GM12878 (cell line): ENCODE data around the gene YBEY. TPM values are rescaled to one million over a fixed set of nuclear protein-coding genes. Genes with fewer than 3 reads are reported as not detected.

ENCODE experiments used
- ATAC-seq: fragments of 200-7000 bp; cut with Tn5 transposase; 3 replicates; pipeline ENCODE4 v1.9.1; 2020; ENCODE audit warnings: mild to moderate bottlenecking, moderate library complexity
- BruUV-seq: library from RNA; stranded (reverse); fragments of 400-500 nt; replicated peaks from 2 replicates; lab custom pipeline; 2021; lab: Mats Ljungman, UMichigan
- CTCF ChIA-PET: fragments of 300-600 bp; sonication (Branson Sonifier 250); formaldehyde crosslinking; extraction: SDS; loops from one replicate; lab custom pipeline; 2021; ENCODE audit warnings: inconsistent platforms; lab: Yijun Ruan, JAX
- POLR2A ChIA-PET: fragments of 350-600 bp; formaldehyde crosslinking; extraction: SDS; loops from one replicate; lab custom pipeline; 2021; ENCODE audit warnings: inconsistent platforms; lab: Charles Lee
- RAD21 ChIA-PET: fragments of 300-600 bp; sonication (Branson Sonifier 250); formaldehyde crosslinking; loops from one replicate; lab custom pipeline; 2023; ENCODE audit warnings: antibody characterized with exemption; ENCODE audit not compliant: unreplicated experiment; lab: Charles Lee
- SMC1A ChIA-PET: fragments of 300-600 bp; sonication (Branson Sonifier 250); formaldehyde crosslinking; loops from one replicate; lab custom pipeline; 2023; ENCODE audit not compliant: unreplicated experiment, uncharacterized antibody; lab: Charles Lee
- DNase-seq: peaks from one replicate; pipeline ENCODE4 v3.0.0-alpha.2; 2011; ENCODE audit warnings: low read depth, low spot score
- FAIRE-seq: peaks from 3 replicates; lab custom pipeline; 2011; peaks lifted over from hg19 to GRCh38; lab: Jason Lieb, UNC
- H2AFZ ChIP-seq: 2 replicates; pipeline ENCODE4 v1.6.0; 2011; ENCODE audit warnings: low read depth, low read length, control low read depth; ENCODE audit not compliant: control insufficient read depth
- H3K27ac ChIP-seq: 2 replicates; pipeline ENCODE4 v1.5.1; 2011; ENCODE audit warnings: control low read depth; ENCODE audit not compliant: control insufficient read depth, insufficient read depth
- H3K27me3 ChIP-seq, 2 experiments: replicated peaks in 1 of 2; 2 replicates each; pipeline versions ENCODE4 v1.6.0 to v1.6.1; 2011; ENCODE audit warnings: low read length in 1 of 2; ENCODE audit not compliant: control insufficient read depth in 2 of 2, insufficient read depth in 2 of 2
- H3K36me3 ChIP-seq, 2 experiments: 2 replicates each; pipeline ENCODE4 v1.5.1; 2011; ENCODE audit warnings: low read length in 1 of 2; ENCODE audit not compliant: control insufficient read depth in 2 of 2, insufficient read depth in 2 of 2
- H3K4me1 ChIP-seq: 2 replicates; pipeline ENCODE4 v1.6.1; 2011; ENCODE audit warnings: mild to moderate bottlenecking, low read length, moderate library complexity, mixed read lengths; ENCODE audit not compliant: control insufficient read depth, insufficient read depth
- H3K4me2 ChIP-seq: 2 replicates; pipeline ENCODE4 v1.6.0; 2011; ENCODE audit warnings: control low read depth; ENCODE audit not compliant: control insufficient read depth, insufficient read depth
- H3K4me3 ChIP-seq: fragments of 200-600 bp; sonication (generic); 2 replicates; pipeline ENCODE4 v1.5.1; 2016
- H3K79me2 ChIP-seq: 2 replicates; pipeline ENCODE4 v1.6.0; 2011; ENCODE audit warnings: low read length; ENCODE audit not compliant: control insufficient read depth, insufficient read depth
- H3K9ac ChIP-seq: 2 replicates; pipeline ENCODE4 v1.8.0; 2011; ENCODE audit warnings: low read length, control low read depth, mixed read lengths; ENCODE audit not compliant: control insufficient read depth, insufficient read depth
- H3K9me3 ChIP-seq: replicated peaks from 3 replicates; pipeline ENCODE4 v1.5.1; 2011; ENCODE audit warnings: mild to moderate bottlenecking, low read length; ENCODE audit not compliant: control insufficient read depth, insufficient read depth
- H4K20me1 ChIP-seq: 2 replicates; pipeline ENCODE4 v1.6.0; 2011; ENCODE audit not compliant: control insufficient read depth, insufficient read depth
- BACH1 ChIP-seq: fragments of 450-650 bp; IDR thresholded peaks from 2 replicates; pipeline ENCODE4 v1.6.1; 2017; ENCODE audit warnings: mild to moderate bottlenecking, borderline replicate concordance
- BHLHE40 ChIP-seq, 2 experiments: fragments of 450-650 bp in 1 of 2; IDR thresholded peaks; 2 replicates each; pipeline ENCODE4 v1.6.1; 2011 to 2017; ENCODE audit warnings: low read depth in 2 of 2, borderline replicate concordance in 1 of 2, improper control_type of control experiment in 1 of 2, low read length in 1 of 2, mild to moderate bottlenecking in 1 of 2
- CEBPB ChIP-seq, 2 experiments: fragments of 150-350 bp in 1 of 2; IDR thresholded peaks; 2 replicates each; pipeline ENCODE4 v1.6.1; 2012 to 2014; ENCODE audit warnings: low read depth in 2 of 2, low read length in 2 of 2, borderline replicate concordance in 1 of 2, inconsistent platforms in 1 of 2
- ELK1 ChIP-seq: IDR thresholded peaks from 2 replicates; pipeline ENCODE4 v1.6.1; 2012; ENCODE audit warnings: low read depth, low read length, improper control_type of control experiment
- MTA2 ChIP-seq: fragments of 450-650 bp; IDR thresholded peaks from 2 replicates; pipeline ENCODE4 v1.6.1; 2016; ENCODE audit warnings: low read depth, mild to moderate bottlenecking, moderate library complexity
- MTA3 ChIP-seq: IDR thresholded peaks from 2 replicates; pipeline ENCODE4 v1.6.1; 2012; ENCODE audit warnings: low read length, inconsistent platforms, borderline replicate concordance
- NKRF ChIP-seq: fragments of 450-650 bp; conservative IDR thresholded peaks from 2 replicates; pipeline ENCODE4 v1.6.1; 2017; ENCODE audit warnings: mild to moderate bottlenecking, moderate library complexity
- POU2F2 ChIP-seq: IDR thresholded peaks from 3 replicates; pipeline ENCODE4 v1.6.1; 2011; ENCODE audit warnings: low read depth, mild to moderate bottlenecking, low read length, borderline replicate concordance
- PRDM15 ChIP-seq: fragments of 450-650 bp; formaldehyde crosslinking; IDR thresholded peaks from 2 replicates; pipeline ENCODE4 v1.4.0; 2020; ENCODE audit warnings: mild to moderate bottlenecking, moderate library complexity
- RELB ChIP-seq: fragments of 450-650 bp; IDR thresholded peaks from 2 replicates; pipeline ENCODE4 v1.6.1; 2017; ENCODE audit warnings: low read depth, mild to moderate bottlenecking, moderate library complexity
- SIN3A ChIP-seq: IDR thresholded peaks from 2 replicates; pipeline ENCODE4 v1.6.1; 2012; ENCODE audit warnings: low read depth, low read length, improper control_type of control experiment
- TBL1XR1 ChIP-seq: IDR thresholded peaks from 2 replicates; pipeline ENCODE4 v1.6.1; 2012; ENCODE audit warnings: low read depth, low read length, improper control_type of control experiment
- TCF7 ChIP-seq: IDR thresholded peaks from 2 replicates; pipeline ENCODE4 v1.6.1; 2014; ENCODE audit warnings: antibody characterized with exemption, borderline replicate concordance
- YBX1 ChIP-seq: fragments of 450-650 bp; IDR thresholded peaks from 2 replicates; pipeline ENCODE4 v1.6.1; 2016; ENCODE audit warnings: antibody characterized with exemption
- ZNF217 ChIP-seq: fragments of 450-650 bp; IDR thresholded peaks from 2 replicates; pipeline ENCODE4 v1.6.1; 2017; ENCODE audit warnings: antibody characterized with exemption, mild to moderate bottlenecking
- WGBS: methylation state at CpG from one replicate; pipeline ENCODE4 v1.1.6; 2016; ENCODE audit warnings: low lambda C conversion rate; ENCODE audit not compliant: insufficient replicate concordance, insufficient coverage; ENCODE audit errors: missing lambda C conversion rate; 5-methylcytosine and 5-hydroxymethylcytosine counted together
- in situ Hi-C: fragments of 300-500 bp; cut with MboI; formaldehyde crosslinking; loops from 9 replicates; pipeline ENCODE4 v1.14.3; 2018; ENCODE audit warnings: mixed read lengths
- intact Hi-C: fragments of 100-400 bp; cut with micrococcal nuclease; formaldehyde crosslinking; loops from one replicate; pipeline ENCODE4 v1.14.2; 2022; ENCODE audit not compliant: unreplicated experiment
- polyA plus RNA-seq, 11 experiments: library from polyadenylated mRNA; depleted of rRNA in 4 of 11; unstranded in 6 of 11; stranded (reverse) in 5 of 11; fragments of >200 nt; fragmentation: Nextera tagmentation in 4 of 11; fragmentation: Illumina TruSeq in 1 of 11; extraction: Ambion mirVana in 4 of 11; extraction: Trizol in 1 of 11; gene quantifications; 1 replicate in 1 of 11; 2 replicates in 10 of 11; pipeline versions ENCODE4 v1.2.1 to v1.2.3, GENCODE V29; 2011 to 2016; ENCODE audit warnings: inconsistent platforms in 2 of 11, missing spikeins in 2 of 11, low read depth in 1 of 11
- total RNA-seq, 4 experiments: library from RNA; depleted of rRNA in 3 of 4; stranded (reverse); fragments of >200 nt in 3 of 4; fragmentation: Illumina TruSeq in 1 of 4; extraction: Trizol in 1 of 4; gene quantifications; 2 replicates each; pipeline versions ENCODE4 v1.2.1 to v1.2.3, GENCODE V29; 2013 to 2021

Gene YBEY
- total and polyA plus RNA-seq, 10 of the 15 experiments (the other 5 are each of a cell fraction or from before 2014, with no cell fraction given), result 6.5 to 31.4 (median 18.5) TPM

- intact Hi-C loops, result loop anchor here (1.0 to 10.0 kb wide), 3 partner anchors 37 to 142 kb away; partner anchors contain the start of genes C21orf58 and LSS
- H3K4me3 ChIP-seq, result peak overlapping the region; percentile 97
- BruUV-seq, result no TSS peak
- TF ChIP-seq ZNF217 (no peak), MTA3 (no peak), MTA2 (no peak), YBX1 (no peak), POU2F2 (no peak), PRDM15 (CRISPR knock-in tag) (no peak), SIN3A (0 out of 2 replicates have a peak, but pooled peaks have one; percentile 21), TCF7 (no peak), RELB (0 out of 2 replicates have a peak, but pooled peaks have one; percentile 26), BHLHE40 (IDR thresholded peaks at IDR 0.05; ENCODE audit: borderline replicate concordance in 1 of 2, low read depth in 2 of 2, low read length in 1 of 2) (no peak), NKRF (no peak; the same call in 1 of the 2 replicates), BACH1 (no peak), ELK1 (peak; percentile 9; the same call in 1 of the 2 replicates), CEBPB (IDR thresholded peaks at IDR 0.05; ENCODE audit: borderline replicate concordance in 1 of 2, low read depth in 2 of 2, low read length in 2 of 2) (no peak), TBL1XR1 (no peak)
These were observed 483 bp downstream of the YBEY start for GRCh38 chr21:46286648-46287002.

More at GRCh38 chr21:46286648-46287002, 483 bp downstream of the YBEY start:
- no peaks in the 10 kb centered on the region for H3K27me3 ChIP-seq
- peaks cover 13% of the 10 kb centered on the region for H3K4me1 ChIP-seq
- ChIA-PET POLR2A (interaction anchor here (1.0 to 2.2 kb wide), 2 partner anchors 36 to 59 kb away, joined by 3 to 7 read pairs; no protein-coding TSS in a partner anchor), SMC1A (no interaction called here), RAD21 (interaction anchor here (1.0 to 1.2 kb wide), 2 partner anchors 33 to 172 kb away, joined by 3 to 8 read pairs; partner anchors contain the start of gene DIP2A), CTCF (interaction anchor here (3.0 to 3.3 kb wide), 2 partner anchors 55 to 143 kb away, joined by 18 to 29 read pairs; no protein-coding TSS in a partner anchor)
- peaks cover 53% of the 10 kb centered on the region for H3K79me2 ChIP-seq
- DNase-seq, result no peak
- ATAC-seq, result peak; percentile 10
- under 1% methylated on average over 13 of the region's 16 CpGs for WGBS
- peaks cover 3 to 12% of the 10 kb centered on the region in 2 experiments for H3K36me3 ChIP-seq
- peak overlapping the region; percentile 68 for H3K4me2 ChIP-seq
- no peak for FAIRE-seq
- H3K9me3 ChIP-seq, result peaks cover 4% of the 10 kb centered on the region; the same call in 2 of the 3 replicates
- H3K27ac ChIP-seq, result peak overlapping the region; percentile 80
- peak overlapping the region; percentile 76 for H3K9ac ChIP-seq
- H2AFZ ChIP-seq, result peak overlapping the region; percentile 85
- no peaks in the 10 kb centered on the region for H4K20me1 ChIP-seq
- in situ Hi-C loops, result no loop called here
